GM18951 (cell line): Measurements from ENCODE around the gene VWCE.
A peak's percentile ranks its signal among the peaks of the same experiment; 100 is the strongest.

Experiments
- POLR2A ChIP-seq: IDR thresholded peaks from 4 replicates; pipeline ENCODE4 v1.6.1; 2011; ENCODE audit warnings: mild to moderate bottlenecking; ENCODE audit not compliant: insufficient read length, insufficient read depth; ENCODE audit errors: extremely low read depth
- in situ Hi-C: fragments of 300-500 bp; cut with MboI; formaldehyde crosslinking; loops from one replicate; pipeline ENCODE4 v1.12.0; 2022; ENCODE audit warnings: low sequenced_read_pairs, mixed read lengths, inconsistent platforms; ENCODE audit not compliant: unreplicated experiment

Gene VWCE, protein sequence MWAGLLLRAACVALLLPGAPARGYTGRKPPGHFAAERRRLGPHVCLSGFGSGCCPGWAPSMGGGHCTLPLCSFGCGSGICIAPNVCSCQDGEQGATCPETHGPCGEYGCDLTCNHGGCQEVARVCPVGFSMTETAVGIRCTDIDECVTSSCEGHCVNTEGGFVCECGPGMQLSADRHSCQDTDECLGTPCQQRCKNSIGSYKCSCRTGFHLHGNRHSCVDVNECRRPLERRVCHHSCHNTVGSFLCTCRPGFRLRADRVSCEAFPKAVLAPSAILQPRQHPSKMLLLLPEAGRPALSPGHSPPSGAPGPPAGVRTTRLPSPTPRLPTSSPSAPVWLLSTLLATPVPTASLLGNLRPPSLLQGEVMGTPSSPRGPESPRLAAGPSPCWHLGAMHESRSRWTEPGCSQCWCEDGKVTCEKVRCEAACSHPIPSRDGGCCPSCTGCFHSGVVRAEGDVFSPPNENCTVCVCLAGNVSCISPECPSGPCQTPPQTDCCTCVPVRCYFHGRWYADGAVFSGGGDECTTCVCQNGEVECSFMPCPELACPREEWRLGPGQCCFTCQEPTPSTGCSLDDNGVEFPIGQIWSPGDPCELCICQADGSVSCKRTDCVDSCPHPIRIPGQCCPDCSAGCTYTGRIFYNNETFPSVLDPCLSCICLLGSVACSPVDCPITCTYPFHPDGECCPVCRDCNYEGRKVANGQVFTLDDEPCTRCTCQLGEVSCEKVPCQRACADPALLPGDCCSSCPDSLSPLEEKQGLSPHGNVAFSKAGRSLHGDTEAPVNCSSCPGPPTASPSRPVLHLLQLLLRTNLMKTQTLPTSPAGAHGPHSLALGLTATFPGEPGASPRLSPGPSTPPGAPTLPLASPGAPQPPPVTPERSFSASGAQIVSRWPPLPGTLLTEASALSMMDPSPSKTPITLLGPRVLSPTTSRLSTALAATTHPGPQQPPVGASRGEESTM

DNA sequence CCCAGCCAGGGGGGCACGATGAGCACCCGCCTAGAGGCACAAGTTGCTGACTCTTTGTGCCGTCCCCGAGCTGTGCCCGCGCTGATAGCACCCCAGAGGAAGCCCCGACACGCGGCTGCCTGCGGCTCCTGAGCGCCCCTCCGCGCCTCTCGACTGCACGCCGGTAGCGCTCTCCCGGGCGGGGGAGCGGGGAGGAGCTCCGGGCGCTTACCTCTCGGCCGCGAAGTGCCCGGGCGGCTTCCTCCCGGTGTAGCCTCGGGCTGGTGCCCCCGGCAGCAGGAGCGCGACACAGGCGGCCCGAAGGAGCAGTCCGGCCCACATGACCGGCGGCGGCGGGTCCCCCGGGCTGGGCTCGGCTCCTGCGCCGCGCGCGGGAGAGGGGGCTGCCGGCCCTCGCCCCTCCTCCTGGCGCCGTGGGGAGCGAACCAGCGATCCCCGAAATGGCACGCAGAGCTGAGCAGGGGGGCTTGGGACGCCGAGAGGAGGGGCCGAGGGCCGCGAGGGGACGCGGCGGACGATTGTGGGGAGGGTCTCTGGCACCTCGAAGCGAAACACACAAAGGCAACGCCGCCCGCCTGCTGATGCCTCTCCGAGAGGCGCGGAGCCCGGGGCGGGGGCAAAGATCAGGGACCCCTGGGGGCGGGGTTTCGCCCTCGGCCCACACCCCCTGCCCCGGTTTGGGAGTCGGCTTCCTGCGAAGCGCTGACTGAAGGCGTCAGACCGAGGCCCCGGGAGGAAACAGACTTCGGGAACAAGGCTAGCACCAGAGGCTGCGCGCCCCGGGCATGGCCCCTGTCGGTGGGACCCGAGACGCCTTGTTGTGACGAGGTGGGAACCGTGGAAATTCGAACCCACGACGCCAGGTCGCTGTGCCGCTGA lies at the start of gene VWCE:
Gene VWCE, minus strand, starts transcription at position 600 of the 879 bp plus-strand sequence. Its CDS starts 279 bp downstream, at position 321.
- TF ChIP-seq POLR2A = peak; percentile 67
- in situ Hi-C loops = no loop called here

DNA sequence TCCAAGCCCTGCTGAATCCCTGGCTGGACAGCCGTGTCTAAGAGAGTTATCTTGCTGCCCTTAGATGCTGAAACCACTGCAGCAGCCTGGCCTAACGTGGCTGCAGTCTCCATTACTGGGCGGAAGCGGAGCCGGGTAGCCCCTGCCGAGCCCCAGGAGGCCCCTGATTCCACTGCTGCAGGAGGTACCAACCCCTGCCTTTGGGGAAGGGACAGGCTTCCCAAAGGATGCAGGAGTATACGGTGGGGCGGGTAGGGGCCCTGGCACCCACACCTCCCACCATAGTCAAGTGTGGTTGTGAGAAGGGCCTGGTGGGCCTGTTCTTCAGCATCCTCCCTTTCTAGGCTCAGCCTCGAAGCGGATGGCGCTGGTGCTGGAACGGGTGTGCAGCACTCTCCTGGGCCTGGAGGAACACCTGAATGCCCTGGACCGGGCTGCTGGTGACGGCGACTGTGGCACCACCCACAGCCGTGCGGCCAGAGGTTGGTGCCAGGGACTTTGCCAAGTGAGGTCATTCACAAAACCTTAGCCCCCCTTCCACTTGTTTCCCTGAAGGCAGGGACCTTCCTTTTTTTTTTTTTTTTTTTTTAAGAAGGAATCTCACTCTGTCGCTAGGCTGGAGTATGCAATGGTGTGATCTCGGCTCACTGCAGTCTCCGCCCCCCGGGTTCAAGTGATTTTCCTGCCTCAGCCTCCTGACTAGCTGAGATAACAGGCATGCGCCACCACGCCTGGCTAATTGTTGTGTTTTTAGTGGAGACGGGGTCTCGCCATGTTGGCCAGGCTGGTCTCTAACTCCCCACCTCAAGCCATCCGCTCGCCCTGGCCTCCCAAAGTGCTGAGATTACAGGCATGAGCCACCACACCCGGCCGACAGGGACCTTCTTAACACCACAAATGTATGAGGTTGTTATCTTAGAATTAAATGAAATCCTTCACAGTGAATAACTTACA lies 49.0 kb upstream of the VWCE start:
- in situ Hi-C loops = no loop called here
- no peak for TF ChIP-seq POLR2A

DNA sequence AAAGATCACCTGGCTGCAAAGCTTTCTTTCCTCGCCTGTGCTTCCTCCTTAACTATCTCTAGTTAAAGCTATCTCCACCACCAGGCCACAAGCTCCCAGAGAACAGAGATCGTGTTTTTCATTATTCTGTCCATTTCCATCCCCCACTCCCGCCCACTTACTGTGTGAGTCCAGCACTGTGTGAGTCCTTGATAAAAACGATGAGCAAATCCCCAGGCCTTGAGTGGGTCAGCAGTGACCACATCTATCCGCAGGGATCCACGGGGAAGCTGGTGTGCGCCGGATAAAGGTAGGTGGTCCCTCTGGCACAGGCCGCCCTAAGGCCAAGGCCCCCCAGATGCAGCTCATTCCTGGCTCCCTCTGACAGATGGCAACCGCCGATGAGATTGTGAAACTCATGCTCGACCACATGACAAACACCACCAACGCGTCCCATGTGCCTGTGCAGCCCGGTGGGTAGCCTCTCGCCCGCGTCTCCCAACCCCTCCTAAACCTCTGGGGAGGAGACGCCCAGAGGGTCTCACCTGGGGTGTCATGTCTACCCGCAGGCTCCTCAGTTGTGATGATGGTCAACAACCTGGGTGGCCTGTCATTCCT lies 47.2 kb upstream of the VWCE start:
- no peak for TF ChIP-seq POLR2A

DNA sequence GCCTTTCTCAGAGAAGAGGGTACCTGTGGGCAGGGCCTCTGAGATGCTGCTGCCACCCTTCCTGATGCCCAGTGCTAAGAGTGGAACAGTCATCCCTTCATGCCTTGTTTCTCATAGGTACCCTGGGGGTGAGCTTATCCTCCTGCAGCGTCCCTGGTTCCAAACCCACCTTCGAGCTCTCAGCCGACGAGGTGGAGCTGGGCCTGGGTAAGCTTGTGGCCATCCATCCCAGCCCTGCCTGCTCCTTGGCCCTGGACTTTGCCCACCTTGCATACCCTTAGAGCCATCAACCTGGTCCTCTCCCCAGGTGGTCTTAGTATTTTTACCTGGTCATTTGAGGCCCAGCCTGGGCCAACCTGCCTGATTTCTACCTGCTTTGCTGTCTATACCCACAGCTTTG lies 46.6 kb upstream of the VWCE start:
- in situ Hi-C loops = no loop called here
- TF ChIP-seq POLR2A = no peak

More for the DNA sequence above, 47.2 kb upstream of the VWCE start:
- in situ Hi-C loops = no loop called here

DNA sequence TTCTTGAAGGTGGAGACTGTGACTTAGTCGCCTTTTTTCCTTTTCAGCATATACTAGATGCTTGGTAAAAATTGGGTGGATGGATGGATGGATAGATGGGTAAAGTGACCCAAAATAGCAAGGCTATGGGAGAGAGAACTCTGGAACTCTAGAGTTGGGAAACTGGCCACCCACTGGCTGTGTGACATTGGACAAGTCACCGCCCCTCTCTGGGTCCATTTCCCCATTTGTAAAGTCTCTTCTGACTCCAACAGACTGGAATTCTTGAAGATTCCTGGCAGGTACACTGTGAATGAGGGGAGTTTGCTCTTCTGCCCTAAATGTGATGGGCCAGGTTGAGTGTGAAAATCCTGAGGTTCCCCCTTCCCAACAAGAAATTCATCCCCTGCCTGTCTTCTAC lies 45.9 kb upstream of the VWCE start:
- in situ Hi-C loops = no loop called here
- TF ChIP-seq POLR2A = no peak

DNA sequence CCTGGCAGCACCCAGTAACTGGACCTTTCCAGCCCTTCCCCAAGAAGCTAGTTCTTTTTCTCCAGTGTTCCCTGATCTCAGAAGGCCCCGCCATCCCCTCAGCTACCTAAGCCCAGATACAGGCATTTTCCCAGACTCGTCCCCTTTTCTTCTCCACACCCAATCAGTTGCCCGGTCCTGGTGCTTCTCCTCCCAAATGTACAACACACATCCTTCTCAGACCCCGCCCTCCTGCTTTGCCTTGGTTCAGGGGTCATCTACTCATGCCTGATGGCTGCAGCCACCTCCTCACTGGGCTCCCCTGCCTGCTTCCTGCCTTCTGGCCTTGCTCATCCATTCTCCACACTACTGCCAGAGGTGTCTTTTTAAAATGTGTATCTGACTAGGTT lies 44.4 kb upstream of the VWCE start:
- no peak for TF ChIP-seq POLR2A
- in situ Hi-C loops = loop anchor here (5.0 kb wide), 1 partner anchor 43 kb away; no protein-coding TSS in a partner anchor

DNA sequence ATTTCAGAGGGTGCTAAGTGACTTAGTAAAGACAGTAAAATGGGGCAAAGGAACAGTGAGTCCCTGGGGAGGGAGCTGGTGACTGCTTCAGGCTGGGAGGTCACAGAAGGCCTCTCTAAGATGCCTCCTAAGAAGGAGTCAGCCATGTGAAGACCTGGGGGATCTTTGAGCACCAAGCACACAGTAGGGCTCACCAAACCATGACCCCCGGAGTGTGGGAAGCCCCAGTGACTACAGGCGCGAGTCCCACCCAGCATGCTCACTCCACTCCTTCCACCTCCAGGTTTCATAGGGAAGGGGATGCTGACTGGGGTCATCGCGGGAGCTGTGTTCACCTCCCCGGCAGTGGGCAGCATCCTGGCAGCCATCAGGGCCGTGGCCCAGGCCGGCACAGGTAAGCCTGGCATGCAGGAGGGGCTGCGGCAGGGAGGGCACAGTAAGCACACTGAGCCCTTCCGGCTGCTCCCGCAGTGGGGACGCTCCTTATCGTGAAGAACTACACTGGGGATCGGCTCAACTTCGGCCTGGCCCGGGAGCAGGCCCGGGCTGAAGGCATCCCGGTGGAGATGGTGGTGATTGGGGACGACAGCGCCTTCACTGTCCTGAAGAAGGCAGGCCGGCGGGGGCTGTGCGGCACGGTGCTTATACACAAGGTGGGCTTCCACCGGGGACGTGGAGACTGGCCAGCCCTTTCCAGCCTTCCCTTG lies 43.8 kb upstream of the VWCE start:
- in situ Hi-C loops = loop anchor here (5.0 kb wide), 1 partner anchor 43 kb away; no protein-coding TSS in a partner anchor
- TF ChIP-seq POLR2A = no peak

DNA sequence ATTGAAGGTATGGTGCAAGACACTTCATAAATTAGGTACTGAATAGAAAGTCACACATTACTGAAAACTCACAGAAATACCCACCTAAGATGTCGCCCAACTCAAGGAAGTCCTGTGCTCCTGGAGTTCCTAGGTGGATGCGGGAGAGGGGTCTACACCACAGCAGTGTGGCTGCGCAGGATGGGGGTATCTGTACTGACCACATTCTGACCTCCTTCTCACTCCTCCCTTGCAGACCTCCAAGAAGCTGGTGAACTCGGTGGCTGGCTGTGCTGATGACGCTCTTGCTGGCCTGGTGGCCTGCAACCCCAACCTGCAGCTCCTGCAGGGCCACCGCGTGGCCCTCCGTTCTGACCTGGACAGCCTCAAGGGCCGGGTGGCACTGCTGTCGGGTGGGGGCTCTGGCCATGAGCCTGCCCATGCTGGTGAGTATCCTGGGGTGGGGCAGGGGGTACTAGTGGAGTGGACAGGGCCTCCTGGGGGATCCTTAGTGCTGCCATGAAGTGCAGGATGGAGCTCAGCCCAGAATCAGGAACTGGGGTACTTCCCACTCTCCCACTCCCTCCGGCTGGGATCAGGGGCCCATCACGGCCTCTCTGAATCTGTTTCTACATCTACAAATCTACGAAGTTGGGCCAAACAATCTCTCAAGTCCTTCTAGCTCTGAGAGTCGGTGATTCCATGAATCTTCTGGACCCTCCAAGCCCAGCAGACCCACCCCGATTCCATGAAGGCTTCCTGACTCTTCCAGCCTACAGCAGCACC lies 42.8 kb upstream of the VWCE start:
- in situ Hi-C loops = loop anchor here (5.0 kb wide), 1 partner anchor 44 kb away; no protein-coding TSS in a partner anchor
- TF ChIP-seq POLR2A = no peak

DNA sequence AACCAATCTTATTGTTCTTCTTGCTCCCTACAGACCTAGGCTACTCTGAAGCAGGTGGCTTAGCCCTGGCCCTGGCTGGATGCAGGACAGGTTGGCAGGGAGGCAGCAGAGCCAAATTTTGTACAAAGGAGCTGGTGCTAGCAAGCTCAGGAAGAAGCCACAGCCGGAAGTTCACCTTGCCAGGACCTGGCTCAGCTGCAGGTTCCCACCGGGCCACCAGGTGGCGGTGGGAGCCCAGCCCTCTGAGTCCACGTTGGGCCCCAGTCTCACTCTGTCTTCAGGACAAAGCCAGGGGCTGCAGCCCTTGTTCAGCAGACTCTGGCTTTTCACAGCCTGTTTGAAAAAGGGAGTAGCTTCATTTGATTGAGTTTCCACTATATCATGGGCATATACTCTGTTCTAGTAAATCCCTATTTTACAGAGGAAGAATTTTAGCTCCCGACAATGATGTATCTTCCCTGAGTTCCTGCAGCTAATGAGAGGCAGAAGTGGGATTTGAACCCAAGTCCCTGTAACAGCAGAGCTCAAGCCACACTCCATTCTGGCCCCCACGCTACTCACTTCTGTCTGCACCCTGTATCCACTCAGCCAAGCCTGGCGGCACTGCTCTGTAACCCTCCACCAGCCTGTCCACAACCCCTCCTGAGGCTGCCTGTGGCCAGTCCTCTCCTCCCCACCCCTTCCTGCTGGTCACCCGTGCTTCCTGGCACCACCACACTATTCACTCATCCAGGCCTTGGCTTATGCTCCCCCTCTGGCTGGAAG lies 41.2 kb upstream of the VWCE start:
- in situ Hi-C loops = loop anchor here (5.0 kb wide), 1 partner anchor 46 kb away; no protein-coding TSS in a partner anchor
- no peak for TF ChIP-seq POLR2A
